A204.1 (cell line): ENCODE measurements around the gene TNFAIP1.
"Not testable (repeated sequence)": the region's sequence is repeated elsewhere in the genome, so short reads cannot be mapped to it uniquely, and the experiment has no call there.

Experiments used
- FAIRE-seq: peaks from 2 replicates; lab custom pipeline; 2012; peaks lifted over from hg19 to GRCh38; lab: Jason Lieb, UNC

The TNFAIP1 gene

GRCh38 chr17:28335201-28335958 is at the start of gene TNFAIP1, which contains the start of gene IFT20:
TNFAIP1 (plus strand) TSS chr17:28335761; CDS start chr17:28339522, 3,761 bp downstream.
IFT20 (minus strand) TSS chr17:28335472; CDS start chr17:28331985, 3,487 bp downstream.
- peak; percentile 99 for FAIRE-seq

GRCh38 chr17:28285965-28286364 is 49.6 kb upstream of the TNFAIP1 start:
- no peak for FAIRE-seq

- no peak for FAIRE-seq
These were observed 44.9 kb upstream of the TNFAIP1 start for GRCh38 chr17:28290703-28291102.

GRCh38 chr17:28291780-28292330 is 43.7 kb upstream of the TNFAIP1 start:
- no peak for FAIRE-seq

- not testable (repeated sequence) for FAIRE-seq
These were observed 42.7 kb upstream of the TNFAIP1 start for GRCh38 chr17:28292878-28293277.

GRCh38 chr17:28293994-28294393 is 41.6 kb upstream of the TNFAIP1 start:
- no peak for FAIRE-seq

- no peak for FAIRE-seq
These were observed 39.6 kb upstream of the TNFAIP1 start for GRCh38 chr17:28295677-28296578.

- no peak for FAIRE-seq
These were observed 37.1 kb upstream of the TNFAIP1 start for GRCh38 chr17:28298449-28298848.

- FAIRE-seq, result no peak
These were observed 28.6 kb upstream of the TNFAIP1 start for GRCh38 chr17:28306954-28307401.

GRCh38 chr17:28313841-28314240 is 21.7 kb upstream of the TNFAIP1 start:
- no peak for FAIRE-seq

GRCh38 chr17:28315846-28316705 is 19.5 kb upstream of the TNFAIP1 start:
- FAIRE-seq, result no peak

- no peak for FAIRE-seq
These were observed 18.2 kb upstream of the TNFAIP1 start for GRCh38 chr17:28317099-28317965.

GRCh38 chr17:28317966-28318758 is 17.4 kb upstream of the TNFAIP1 start:
- FAIRE-seq, result no peak

- peak; percentile 92 for FAIRE-seq
These were observed 16.6 kb upstream of the TNFAIP1 start, which contains the start of gene TMEM97 for GRCh38 chr17:28318759-28319597. TMEM97 (plus strand) TSS chr17:28319200; CDS start chr17:28319240, 40 bp downstream.

- no peak for FAIRE-seq
These were observed 16.0 kb upstream of the TNFAIP1 start for GRCh38 chr17:28319598-28319935.

- FAIRE-seq, result no peak
These were observed 15.1 kb upstream of the TNFAIP1 start for GRCh38 chr17:28320215-28321061.

GRCh38 chr17:28324267-28324745 is 11.3 kb upstream of the TNFAIP1 start:
- FAIRE-seq, result no peak

- FAIRE-seq, result no peak
These were observed 10.8 kb upstream of the TNFAIP1 start for GRCh38 chr17:28324781-28325180.
